Cardiac fibroblast (primary cell): ENCODE measurements around the gene MARS1.

Experiments
- DNase-seq, 2 donors: peaks; one replicate each; pipeline versions ENCODE4 v3.0.0 to v3.0.0-alpha.2; 2010; ENCODE audit warnings: low read depth in 2 of 2
- H3K4me3 ChIP-seq, 2 donors: replicated peaks in 1 of 2; 1 replicate in 1 of 2; 2 replicates in 1 of 2; pipeline ENCODE4 v1.5.1; 2011; ENCODE audit warnings: low read depth in 2 of 2, low read length in 2 of 2, mild to moderate bottlenecking in 2 of 2, moderate library complexity in 1 of 2
- CTCF ChIP-seq: IDR thresholded peaks from one replicate; pipeline ENCODE4 v1.5.1; 2011; ENCODE audit warnings: low read depth, mild to moderate bottlenecking, low read length, inconsistent platforms

Gene MARS1

GRCh38 chr12:57476162-57476992 lies 11.5 kb upstream of the MARS1 start:
- no peak for TF ChIP-seq CTCF
- H3K4me3 ChIP-seq: no peak overlapping the region
- no peak for DNase-seq

- no peak for TF ChIP-seq CTCF
- DNase-seq: no peak
- H3K4me3 ChIP-seq: no peak overlapping the region
Measured at GRCh38 chr12:57476993-57477709, 10.7 kb upstream of the MARS1 start.

- peak; percentile 60 to 72 for DNase-seq
- TF ChIP-seq CTCF: no peak
- H3K4me3 ChIP-seq: no peak overlapping the region
Measured at GRCh38 chr12:57477710-57478681, 9.9 kb upstream of the MARS1 start.

- no peak overlapping the region for H3K4me3 ChIP-seq
- TF ChIP-seq CTCF: no peak
- no peak for DNase-seq
Measured at GRCh38 chr12:57479043-57479375, 8.9 kb upstream of the MARS1 start.

GRCh38 chr12:57479376-57480115 lies 8.3 kb upstream of the MARS1 start, which contains the start of gene ARHGAP9:
Gene ARHGAP9, minus strand, starts transcription at chr12:57479866. Its CDS starts 460 bp downstream, at chr12:57479406.
- no peak for TF ChIP-seq CTCF
- no peak within 1 kb of the TSS for H3K4me3 ChIP-seq
- DNase-seq: no peak

GRCh38 chr12:57481671-57482070 lies 6.2 kb upstream of the MARS1 start:
- TF ChIP-seq CTCF: no peak
- H3K4me3 ChIP-seq: no peak overlapping the region
- no peak for DNase-seq
